ENCODE results near the gene GPR161. TPM values are rescaled to one million over a fixed set of nuclear protein-coding genes. Genes with fewer than 3 reads are reported as not detected.

GPR161 gene
- total and polyA plus RNA-seq, 2 donors from 2014 or later = 1.4 to 4.2 TPM

DNA sequence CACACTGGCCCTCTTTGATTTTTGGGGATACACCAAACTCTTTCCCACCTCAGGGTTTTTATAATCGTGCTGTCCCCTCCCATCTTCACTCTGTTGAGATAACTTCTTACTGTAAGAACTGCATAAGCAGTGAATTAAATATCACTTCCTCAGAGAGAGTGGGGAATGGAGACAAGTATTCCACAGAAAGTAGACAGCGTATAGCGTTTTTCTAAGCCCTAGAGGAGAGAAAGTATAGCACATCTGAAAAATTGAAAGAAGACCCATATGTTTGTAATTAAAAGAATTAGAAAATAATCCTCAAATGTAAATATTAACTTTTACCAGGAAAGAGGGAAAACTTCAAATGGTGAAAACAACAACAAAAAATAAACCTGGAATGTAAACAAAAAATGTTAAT lies 67.3 kb downstream of the GPR161 start:
- intact Hi-C loops (cut with DNase I) = no loop called here
- Histone ChIP-seq H3K27me3 (ENCODE audit: control insufficient read depth, insufficient read depth, low read length) (no peaks in the 10 kb centered on the region), H3K4me3 (ENCODE audit: low read length in 3 of 3) (no peak overlapping the region), H3K9me3 (ENCODE audit: control insufficient read depth in 2 of 3, insufficient read depth in 1 of 3, low read length in 3 of 3) (no peaks in the 10 kb centered on the region), H3K9ac (ENCODE audit: low read length in 3 of 3) (no peak overlapping the region), H3K36me3 (ENCODE audit: control insufficient read depth in 2 of 3, insufficient read depth in 3 of 3, low read length in 3 of 3) (peaks cover 11 to 34% (median 16%) of the 10 kb centered on the region in 3 donors), H3K4me1 (ENCODE audit: control insufficient read depth in 2 of 3, insufficient read depth in 2 of 3, low read depth in 1 of 3, low read length in 3 of 3) (no peaks in the 10 kb centered on the region), H3K27ac (ENCODE audit: low read depth in 2 of 2, low read length in 2 of 2) (no peak overlapping the region)
- TF ChIP-seq, protein P1, sequence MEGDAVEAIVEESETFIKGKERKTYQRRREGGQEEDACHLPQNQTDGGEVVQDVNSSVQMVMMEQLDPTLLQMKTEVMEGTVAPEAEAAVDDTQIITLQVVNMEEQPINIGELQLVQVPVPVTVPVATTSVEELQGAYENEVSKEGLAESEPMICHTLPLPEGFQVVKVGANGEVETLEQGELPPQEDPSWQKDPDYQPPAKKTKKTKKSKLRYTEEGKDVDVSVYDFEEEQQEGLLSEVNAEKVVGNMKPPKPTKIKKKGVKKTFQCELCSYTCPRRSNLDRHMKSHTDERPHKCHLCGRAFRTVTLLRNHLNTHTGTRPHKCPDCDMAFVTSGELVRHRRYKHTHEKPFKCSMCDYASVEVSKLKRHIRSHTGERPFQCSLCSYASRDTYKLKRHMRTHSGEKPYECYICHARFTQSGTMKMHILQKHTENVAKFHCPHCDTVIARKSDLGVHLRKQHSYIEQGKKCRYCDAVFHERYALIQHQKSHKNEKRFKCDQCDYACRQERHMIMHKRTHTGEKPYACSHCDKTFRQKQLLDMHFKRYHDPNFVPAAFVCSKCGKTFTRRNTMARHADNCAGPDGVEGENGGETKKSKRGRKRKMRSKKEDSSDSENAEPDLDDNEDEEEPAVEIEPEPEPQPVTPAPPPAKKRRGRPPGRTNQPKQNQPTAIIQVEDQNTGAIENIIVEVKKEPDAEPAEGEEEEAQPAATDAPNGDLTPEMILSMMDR (IDR thresholded peaks at IDR 0.05; ENCODE audit: borderline replicate concordance, extremely low read depth, insufficient read depth) = no peak
- DNase-seq = no peak
- no peak for FAIRE-seq

DNA sequence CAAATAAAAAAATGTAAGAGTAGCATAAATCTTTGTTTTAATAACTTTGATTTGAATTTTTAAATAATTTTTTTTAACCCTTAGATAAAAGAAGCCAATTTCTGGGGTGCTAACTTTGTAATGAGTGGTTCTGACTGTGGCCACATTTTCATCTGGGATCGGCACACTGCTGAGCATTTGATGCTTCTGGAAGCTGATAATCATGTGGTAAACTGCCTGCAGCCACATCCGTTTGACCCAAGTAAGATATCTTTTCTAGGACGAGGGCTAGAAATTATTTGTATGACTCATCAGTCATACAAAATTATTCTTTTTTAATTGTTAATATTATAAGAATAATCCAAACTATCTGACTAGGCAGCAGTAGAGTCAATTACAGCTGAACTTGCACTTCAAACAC lies 71.2 kb downstream of the GPR161 start:
- no peak overlapping the region for H3K27ac ChIP-seq (ENCODE audit: low read depth in 2 of 2, low read length in 2 of 2)
- H3K27me3 ChIP-seq (ENCODE audit: control insufficient read depth, insufficient read depth, low read length) = no peaks in the 10 kb centered on the region
- H3K4me1 ChIP-seq (ENCODE audit: control insufficient read depth in 2 of 3, insufficient read depth in 2 of 3, low read depth in 1 of 3, low read length in 3 of 3) = no peaks in the 10 kb centered on the region
- TF ChIP-seq, protein P1 (IDR thresholded peaks at IDR 0.05; ENCODE audit: borderline replicate concordance, extremely low read depth, insufficient read depth) = no peak
- H3K4me3 ChIP-seq (ENCODE audit: low read length in 3 of 3) = no peak overlapping the region
- H3K9ac ChIP-seq (ENCODE audit: low read length in 3 of 3) = no peak overlapping the region
- no peaks in the 10 kb centered on the region for H3K9me3 ChIP-seq (ENCODE audit: control insufficient read depth in 2 of 3, insufficient read depth in 1 of 3, low read length in 3 of 3)
- intact Hi-C loops (cut with DNase I) = no loop called here
- no peak for FAIRE-seq
- H3K36me3 ChIP-seq (ENCODE audit: control insufficient read depth in 2 of 3, insufficient read depth in 3 of 3, low read length in 3 of 3) = peaks cover 4 to 28% (median 9%) of the 10 kb centered on the region in 3 donors
- DNase-seq = no peak

DNA sequence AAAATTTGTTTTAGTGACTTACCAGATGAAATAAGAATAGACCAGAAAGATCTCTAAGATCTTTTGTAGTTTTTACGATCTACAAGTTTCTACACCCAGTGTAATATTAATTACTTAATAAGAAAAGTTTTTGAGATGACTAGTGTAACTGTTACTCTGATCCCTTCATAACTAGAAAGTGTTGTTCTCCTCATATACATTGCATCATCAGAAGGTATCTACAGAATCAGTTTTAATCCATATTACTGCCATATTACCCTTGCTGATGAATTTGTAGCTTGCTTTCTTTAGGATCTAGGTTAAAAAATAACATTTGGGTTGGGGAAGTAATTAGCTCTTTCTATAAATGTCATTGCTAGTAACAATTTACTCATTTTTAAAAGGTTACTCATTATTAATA lies 72.5 kb downstream of the GPR161 start:
- intact Hi-C loops (cut with DNase I) = no loop called here
- FAIRE-seq (no peak), DNase-seq (no peak)
- Histone ChIP-seq H3K27ac (ENCODE audit: low read depth in 2 of 2, low read length in 2 of 2) (no peak overlapping the region), H3K4me1 (ENCODE audit: control insufficient read depth in 2 of 3, insufficient read depth in 2 of 3, low read depth in 1 of 3, low read length in 3 of 3) (no peaks in the 10 kb centered on the region), H3K4me3 (ENCODE audit: low read length in 3 of 3) (no peak overlapping the region), H3K27me3 (ENCODE audit: control insufficient read depth, insufficient read depth, low read length) (no peaks in the 10 kb centered on the region), H3K9me3 (ENCODE audit: control insufficient read depth in 2 of 3, insufficient read depth in 1 of 3, low read length in 3 of 3) (no peaks in the 10 kb centered on the region), H3K9ac (ENCODE audit: low read length in 3 of 3) (no peak overlapping the region), H3K36me3 (ENCODE audit: control insufficient read depth in 2 of 3, insufficient read depth in 3 of 3, low read length in 3 of 3) (peaks cover 4 to 22% (median 8%) of the 10 kb centered on the region in 3 donors)
- TF ChIP-seq, protein P1 (IDR thresholded peaks at IDR 0.05; ENCODE audit: borderline replicate concordance, extremely low read depth, insufficient read depth) = no peak

DNA sequence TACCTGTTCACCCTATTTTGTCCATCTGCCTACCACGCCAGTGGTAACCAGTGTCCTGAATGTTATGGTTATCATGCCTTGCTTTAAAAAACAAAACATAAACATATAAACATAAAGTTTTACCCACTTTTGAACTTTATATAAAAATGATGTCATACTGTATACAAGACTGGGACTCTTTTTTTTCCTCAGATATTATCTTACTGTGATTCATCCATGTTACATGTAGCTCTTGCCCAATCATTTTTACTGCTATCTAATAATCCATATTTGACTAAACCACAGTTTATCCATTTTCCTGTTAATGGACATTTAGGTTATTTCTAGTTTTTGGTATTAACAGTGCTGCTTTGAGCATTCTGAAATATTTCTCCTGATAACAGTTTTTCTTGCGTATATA lies 78.8 kb downstream of the GPR161 start:
- H3K9ac ChIP-seq (ENCODE audit: low read length in 3 of 3) = no peak overlapping the region
- H3K27me3 ChIP-seq (ENCODE audit: control insufficient read depth, insufficient read depth, low read length) = no peaks in the 10 kb centered on the region
- H3K27ac ChIP-seq (ENCODE audit: low read depth in 2 of 2, low read length in 2 of 2) = no peak overlapping the region
- intact Hi-C loops (cut with DNase I) = no loop called here
- no peak for FAIRE-seq
- no peaks in the 10 kb centered on the region for H3K9me3 ChIP-seq (ENCODE audit: control insufficient read depth in 2 of 3, insufficient read depth in 1 of 3, low read length in 3 of 3)
- no peaks in the 10 kb centered on the region for H3K36me3 ChIP-seq (ENCODE audit: control insufficient read depth in 2 of 3, insufficient read depth in 3 of 3, low read length in 3 of 3)
- no peak overlapping the region for H3K4me3 ChIP-seq (ENCODE audit: low read length in 3 of 3)
- DNase-seq = no peak
- no peaks in the 10 kb centered on the region for H3K4me1 ChIP-seq (ENCODE audit: control insufficient read depth in 2 of 3, insufficient read depth in 2 of 3, low read depth in 1 of 3, low read length in 3 of 3)
- TF ChIP-seq, protein P1 (IDR thresholded peaks at IDR 0.05; ENCODE audit: borderline replicate concordance, extremely low read depth, insufficient read depth) = no peak
